ENCODE data around the gene SENP5. TPM values are rescaled to one million over a fixed set of nuclear protein-coding genes. Genes with fewer than 3 reads are reported as not detected.
"Not testable (repeated sequence)": the region's sequence is repeated elsewhere in the genome, so short reads cannot be mapped to it uniquely, and the experiment has no call there.

SENP5 gene
- 91.2 TPM for total RNA-seq

DNA sequence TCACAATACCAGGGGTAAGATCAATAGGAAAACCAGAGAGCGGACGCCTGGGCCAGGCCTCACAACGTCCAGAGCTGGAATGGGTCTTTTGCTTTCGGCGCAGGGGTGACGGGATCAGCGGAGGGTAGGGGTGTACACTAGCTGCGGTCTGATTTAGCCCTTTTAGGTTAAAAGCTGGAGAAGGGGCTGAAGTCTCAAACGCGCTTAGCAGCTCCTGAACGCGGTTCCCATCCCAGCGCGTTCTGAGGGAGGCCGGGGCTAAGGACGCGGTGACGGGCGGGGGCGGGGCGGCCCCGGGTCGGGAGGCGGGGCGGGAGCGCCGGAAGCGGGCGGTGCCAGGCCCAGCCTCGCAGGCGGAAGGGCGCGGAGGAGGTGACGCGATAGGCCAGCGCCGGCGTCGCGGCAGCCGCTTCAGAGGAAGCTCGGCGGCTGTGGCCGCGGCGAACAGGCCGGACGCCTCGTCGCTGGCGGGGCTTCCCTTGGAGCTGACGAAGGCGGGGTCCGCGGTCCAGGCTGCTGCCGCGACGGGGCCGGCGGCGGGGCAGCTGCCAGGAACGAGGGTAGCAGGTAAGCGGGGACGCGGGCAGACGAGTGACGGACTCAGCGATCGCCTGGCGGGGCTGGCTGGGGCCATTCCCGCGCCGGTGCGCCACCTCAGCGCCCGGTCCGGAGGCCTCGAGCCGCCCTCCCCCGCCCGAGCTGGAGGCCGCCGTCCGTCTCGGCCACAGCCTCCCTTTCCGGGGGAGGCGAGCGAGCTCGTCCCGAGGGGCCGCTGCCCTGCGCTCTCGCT lies at the start of gene SENP5:
Gene SENP5 (plus strand): TSS at position 414 of the 790 bp plus-strand sequence. CDS start 17,262 bp downstream, outside the sequence.
- Histone ChIP-seq H3K4me3 (ENCODE audit: low read length) (peak within 1 kb of the TSS; percentile 92), H3K27me3 (ENCODE audit: insufficient read depth, low read length) (no peaks in the 10 kb centered on the region), H3K9me3 (ENCODE audit: low read depth, low read length) (no peaks in the 10 kb centered on the region), H3K4me1 (ENCODE audit: insufficient read depth, low read length) (peaks cover 20% of the 10 kb centered on the region)

- H3K27me3 ChIP-seq (ENCODE audit: insufficient read depth, low read length), result no peaks in the 10 kb centered on the region
- H3K4me3 ChIP-seq (ENCODE audit: low read length), result no peak overlapping the region
- H3K4me1 ChIP-seq (ENCODE audit: insufficient read depth, low read length), result no peaks in the 10 kb centered on the region
- no peaks in the 10 kb centered on the region for H3K9me3 ChIP-seq (ENCODE audit: low read depth, low read length)
Measured at GRCh38 chr3:196821806-196822355, 45.8 kb upstream of the SENP5 start.

GRCh38 chr3:196829651-196830050 lies 38.1 kb upstream of the SENP5 start:
- not testable (repeated sequence) for H3K9me3 ChIP-seq (ENCODE audit: low read depth, low read length); H3K4me1 ChIP-seq (ENCODE audit: insufficient read depth, low read length); H3K27me3 ChIP-seq (ENCODE audit: insufficient read depth, low read length); H3K4me3 ChIP-seq (ENCODE audit: low read length)

- Histone ChIP-seq H3K4me3 (ENCODE audit: low read length) (no peak overlapping the region), H3K9me3 (ENCODE audit: low read depth, low read length) (no peaks in the 10 kb centered on the region), H3K4me1 (ENCODE audit: insufficient read depth, low read length) (no peaks in the 10 kb centered on the region), H3K27me3 (ENCODE audit: insufficient read depth, low read length) (no peaks in the 10 kb centered on the region)
Measured at GRCh38 chr3:196835086-196835485, 32.6 kb upstream of the SENP5 start.

DNA sequence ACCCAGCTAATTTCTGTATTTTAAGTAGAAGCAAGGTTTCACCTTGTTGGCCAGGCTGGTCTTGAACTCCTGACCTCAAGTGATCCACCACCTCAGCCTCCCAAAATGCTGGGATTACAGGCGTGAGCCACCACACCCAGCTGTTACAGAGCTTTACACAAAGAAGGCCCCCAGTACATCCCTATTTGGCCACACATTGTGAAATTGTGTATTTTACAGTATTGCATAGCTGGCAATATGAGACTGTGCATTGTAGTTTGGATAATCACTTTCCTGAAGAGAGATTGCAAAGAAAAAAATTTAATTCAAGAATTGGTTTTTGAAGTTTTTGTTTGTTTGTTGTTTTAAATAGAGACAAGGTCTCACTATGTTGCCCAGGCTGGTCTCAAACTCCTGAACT lies 31.1 kb upstream of the SENP5 start:
- H3K9me3 ChIP-seq (ENCODE audit: low read depth, low read length); H3K4me3 ChIP-seq (ENCODE audit: low read length); H3K27me3 ChIP-seq (ENCODE audit: insufficient read depth, low read length); H3K4me1 ChIP-seq (ENCODE audit: insufficient read depth, low read length): not testable (repeated sequence)

DNA sequence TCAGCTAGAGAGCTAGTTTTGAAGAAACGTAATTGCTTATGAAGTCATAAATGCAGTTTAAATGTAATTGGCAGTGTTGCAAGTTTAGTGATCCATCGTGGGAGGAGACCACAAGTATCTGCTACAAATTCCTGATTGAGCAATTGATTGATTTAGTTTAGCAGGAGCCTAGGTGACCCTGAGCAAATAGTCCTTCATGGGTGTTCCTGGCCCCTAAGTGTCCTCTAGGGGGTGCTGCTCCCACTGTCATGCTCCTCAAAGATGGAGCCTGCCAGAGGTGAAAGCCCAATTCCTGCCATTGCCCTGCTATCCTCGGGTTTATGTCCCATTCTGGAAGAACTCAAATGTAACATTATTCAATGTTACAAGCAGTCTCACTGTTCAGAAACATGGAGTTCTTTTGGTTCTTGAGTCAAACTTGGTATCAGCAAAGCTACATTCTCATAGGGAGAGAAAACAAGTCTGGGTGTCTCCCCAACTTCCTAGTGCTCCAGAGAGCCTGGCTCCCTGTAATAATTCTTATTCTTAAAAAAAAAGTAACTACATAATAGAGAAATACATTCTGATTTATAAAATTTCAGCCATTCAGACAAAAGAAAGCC lies 29.8 kb upstream of the SENP5 start:
- no peaks in the 10 kb centered on the region for H3K9me3 ChIP-seq (ENCODE audit: low read depth, low read length)
- H3K27me3 ChIP-seq (ENCODE audit: insufficient read depth, low read length), result no peaks in the 10 kb centered on the region
- H3K4me3 ChIP-seq (ENCODE audit: low read length), result no peak overlapping the region

GRCh38 chr3:196839351-196839750 lies 28.4 kb upstream of the SENP5 start:
- H3K27me3 ChIP-seq (ENCODE audit: insufficient read depth, low read length); H3K4me1 ChIP-seq (ENCODE audit: insufficient read depth, low read length); H3K4me3 ChIP-seq (ENCODE audit: low read length); H3K9me3 ChIP-seq (ENCODE audit: low read depth, low read length): not testable (repeated sequence)

More for the DNA sequence above, 29.8 kb upstream of the SENP5 start:
- no peaks in the 10 kb centered on the region for H3K4me1 ChIP-seq (ENCODE audit: insufficient read depth, low read length)

- no peaks in the 10 kb centered on the region for H3K9me3 ChIP-seq (ENCODE audit: low read depth, low read length)
- H3K4me3 ChIP-seq (ENCODE audit: low read length), result no peak overlapping the region
- no peaks in the 10 kb centered on the region for H3K4me1 ChIP-seq (ENCODE audit: insufficient read depth, low read length)
- no peaks in the 10 kb centered on the region for H3K27me3 ChIP-seq (ENCODE audit: insufficient read depth, low read length)
Measured at GRCh38 chr3:196842567-196843434, 24.9 kb upstream of the SENP5 start.

DNA sequence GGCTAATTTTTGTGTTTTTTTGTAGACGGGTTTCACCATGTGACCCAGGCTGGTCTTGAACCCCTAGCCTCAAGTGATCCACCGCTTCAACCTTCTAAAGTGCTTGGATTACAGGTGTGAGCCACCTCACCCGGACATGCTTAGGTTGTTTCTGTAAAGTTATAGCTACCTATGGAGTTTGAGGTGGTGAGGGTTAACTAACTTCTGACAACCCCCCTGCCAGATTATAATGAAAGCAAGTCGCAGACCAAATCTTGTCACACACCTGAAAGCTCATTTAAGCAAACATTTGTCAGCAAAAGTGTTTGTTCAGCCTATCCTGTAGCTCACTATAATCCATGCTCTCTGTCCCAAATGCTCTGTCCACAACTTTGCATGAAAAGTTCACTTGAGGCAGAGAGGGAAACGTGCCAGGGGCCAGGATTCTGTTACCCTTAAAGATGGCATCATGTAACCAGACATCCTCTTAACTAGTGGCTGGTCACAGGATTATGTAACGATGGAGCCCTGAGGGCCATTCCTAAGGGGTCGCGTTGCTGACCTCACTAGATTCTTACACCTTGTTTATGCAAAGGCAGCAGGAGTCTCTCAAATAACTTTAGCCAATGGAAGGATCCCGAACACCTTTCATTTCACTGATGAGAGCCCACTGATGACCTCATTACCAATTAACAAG lies 24.1 kb upstream of the SENP5 start:
- H3K9me3 ChIP-seq (ENCODE audit: low read depth, low read length), result no peaks in the 10 kb centered on the region
- no peaks in the 10 kb centered on the region for H3K27me3 ChIP-seq (ENCODE audit: insufficient read depth, low read length)

DNA sequence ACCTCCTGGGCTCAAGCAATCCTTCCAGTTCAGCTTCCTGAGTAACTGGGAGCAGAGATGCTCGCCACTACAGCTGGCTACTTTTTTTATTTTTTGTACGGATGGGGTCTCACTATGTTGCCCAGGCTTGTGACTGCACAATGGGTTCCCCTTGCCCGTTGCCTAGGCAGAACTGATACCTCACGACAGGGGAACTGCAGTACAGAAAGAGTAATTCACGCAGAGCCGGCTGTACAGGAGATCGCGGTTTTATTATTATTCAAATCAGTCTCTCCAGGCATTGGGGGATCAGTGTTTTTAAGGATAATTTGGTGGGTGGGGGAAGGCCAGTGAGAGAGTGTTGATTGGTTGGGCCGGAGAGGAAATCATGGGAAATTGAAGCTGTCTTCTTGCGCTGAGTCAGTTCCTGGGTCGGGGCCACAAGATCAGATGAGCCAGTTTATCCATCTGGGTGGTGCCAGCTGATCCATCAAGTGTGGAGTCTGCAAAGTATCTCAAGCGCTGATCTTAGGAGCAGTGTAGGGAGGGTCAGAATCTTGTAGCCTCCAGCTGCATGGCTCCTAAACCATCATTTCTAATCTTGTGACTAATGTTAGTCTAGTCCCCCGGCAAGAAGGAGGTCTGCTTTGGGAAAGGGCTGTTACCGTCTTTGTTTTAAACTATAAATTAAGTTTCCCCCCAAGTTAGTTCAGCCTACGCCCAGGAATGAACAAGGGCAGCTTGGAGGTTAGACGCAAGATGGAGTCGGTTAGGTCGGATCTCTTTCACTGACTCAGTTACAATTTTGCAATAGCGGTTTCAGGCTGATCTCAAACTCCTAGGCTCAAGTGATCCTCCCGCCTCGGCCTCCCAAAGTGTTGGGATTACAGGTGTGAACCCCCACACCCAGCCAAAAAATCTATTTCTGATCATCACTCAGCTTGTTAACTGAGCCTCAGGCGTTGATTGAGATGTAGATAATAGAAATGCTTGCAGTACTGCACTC lies 23.2 kb upstream of the SENP5 start:
- not testable (repeated sequence) for H3K4me1 ChIP-seq (ENCODE audit: insufficient read depth, low read length); H3K4me3 ChIP-seq (ENCODE audit: low read length); H3K27me3 ChIP-seq (ENCODE audit: insufficient read depth, low read length); H3K9me3 ChIP-seq (ENCODE audit: low read depth, low read length)

More for the DNA sequence above, 24.1 kb upstream of the SENP5 start:
- Histone ChIP-seq H3K4me3 (ENCODE audit: low read length) (no peak overlapping the region), H3K4me1 (ENCODE audit: insufficient read depth, low read length) (no peaks in the 10 kb centered on the region)

- H3K4me1 ChIP-seq (ENCODE audit: insufficient read depth, low read length); H3K9me3 ChIP-seq (ENCODE audit: low read depth, low read length); H3K4me3 ChIP-seq (ENCODE audit: low read length); H3K27me3 ChIP-seq (ENCODE audit: insufficient read depth, low read length): not testable (repeated sequence)
Measured at GRCh38 chr3:196848375-196848774, 19.3 kb upstream of the SENP5 start.

GRCh38 chr3:196849180-196849741 lies 18.5 kb upstream of the SENP5 start:
- no peaks in the 10 kb centered on the region for H3K27me3 ChIP-seq (ENCODE audit: insufficient read depth, low read length)
- H3K4me3 ChIP-seq (ENCODE audit: low read length), result no peak overlapping the region
- H3K9me3 ChIP-seq (ENCODE audit: low read depth, low read length), result no peaks in the 10 kb centered on the region
- H3K4me1 ChIP-seq (ENCODE audit: insufficient read depth, low read length), result no peaks in the 10 kb centered on the region

DNA sequence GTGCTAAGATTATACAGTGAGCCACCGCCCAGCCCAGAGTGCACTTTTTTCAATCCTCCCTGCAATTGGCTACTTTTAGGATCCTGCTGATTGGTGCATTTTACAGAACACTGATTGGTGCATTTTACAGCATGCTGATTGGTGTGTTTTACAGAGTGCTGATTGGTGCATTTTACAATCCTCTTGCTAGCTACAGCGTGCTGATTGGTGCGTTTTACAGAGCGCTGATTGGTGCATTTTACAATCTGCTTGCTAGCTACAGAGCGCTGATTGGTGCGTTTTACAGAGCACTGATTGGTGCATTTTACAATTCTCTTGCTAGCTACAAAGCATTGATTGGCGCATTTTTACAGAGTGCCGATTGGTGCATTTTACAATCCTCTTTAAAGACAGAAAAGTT lies 4.7 kb upstream of the SENP5 start:
- not testable (repeated sequence) for H3K4me3 ChIP-seq (ENCODE audit: low read length); H3K27me3 ChIP-seq (ENCODE audit: insufficient read depth, low read length); H3K9me3 ChIP-seq (ENCODE audit: low read depth, low read length); H3K4me1 ChIP-seq (ENCODE audit: insufficient read depth, low read length)

Data from mononuclear cell (primary cell).